Fibroblast of skin of scalp (primary cell): ENCODE measurements around the gene NUP210.
"Not testable (repeated sequence)": the region's sequence is repeated elsewhere in the genome, so short reads cannot be mapped to it uniquely, and the experiment has no call there.

Experiments used
- DNase-seq: peaks from one replicate; pipeline ENCODE4 v3.0.0-alpha.2; 2013

Gene NUP210

DNA sequence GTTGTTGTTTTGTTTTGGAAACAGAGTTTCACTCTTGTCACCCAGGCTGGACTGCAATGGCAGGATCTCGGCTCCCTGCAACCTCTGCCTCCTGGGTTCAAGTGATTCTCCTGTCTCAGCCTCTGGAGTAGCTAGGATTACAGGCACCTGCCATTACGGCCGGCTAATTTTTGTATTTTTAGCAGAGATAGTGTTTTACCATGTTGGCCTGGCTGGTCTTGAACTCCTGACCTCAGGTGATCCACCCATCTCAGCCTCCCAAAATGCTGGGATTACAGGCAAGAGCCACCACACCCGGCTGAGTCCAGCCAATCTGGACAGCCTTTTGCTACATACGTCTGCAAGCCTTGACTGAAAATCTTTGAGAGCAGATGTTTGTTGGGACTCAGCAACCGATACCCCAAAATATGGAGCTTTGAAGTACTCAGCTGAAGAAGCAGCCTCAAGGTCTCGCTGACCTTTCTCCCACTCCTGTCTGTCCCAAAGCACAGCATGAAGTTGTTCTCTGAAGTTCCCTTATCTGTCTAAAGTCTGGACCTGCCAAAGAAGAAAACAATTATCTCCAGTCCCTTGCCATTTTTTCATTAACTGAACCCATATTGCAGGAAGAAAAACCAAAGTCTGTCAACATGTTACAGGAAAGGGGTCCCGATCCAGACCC lies 9.6 kb upstream of the NUP210 start:
- no peak for DNase-seq

DNA sequence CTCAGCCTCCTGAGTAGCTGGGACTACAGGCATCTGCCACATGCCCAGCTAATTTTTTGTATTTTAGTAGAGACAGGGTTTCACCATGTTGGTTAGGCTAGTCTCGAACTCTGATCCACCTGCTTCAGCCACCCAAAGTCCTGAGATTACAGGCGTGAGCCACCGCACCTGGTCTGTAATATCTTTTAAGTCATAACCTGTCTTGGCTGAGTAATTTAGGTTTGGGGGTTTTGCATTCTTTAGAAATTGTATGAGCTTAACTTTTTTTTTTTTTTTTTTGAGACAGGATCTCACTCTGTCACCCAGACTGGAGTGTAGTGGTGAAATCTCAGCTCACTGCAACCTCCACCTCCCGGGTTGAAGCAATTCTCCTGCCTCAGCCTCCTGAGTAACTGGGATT lies 8.6 kb upstream of the NUP210 start:
- not testable (repeated sequence) for DNase-seq

DNA sequence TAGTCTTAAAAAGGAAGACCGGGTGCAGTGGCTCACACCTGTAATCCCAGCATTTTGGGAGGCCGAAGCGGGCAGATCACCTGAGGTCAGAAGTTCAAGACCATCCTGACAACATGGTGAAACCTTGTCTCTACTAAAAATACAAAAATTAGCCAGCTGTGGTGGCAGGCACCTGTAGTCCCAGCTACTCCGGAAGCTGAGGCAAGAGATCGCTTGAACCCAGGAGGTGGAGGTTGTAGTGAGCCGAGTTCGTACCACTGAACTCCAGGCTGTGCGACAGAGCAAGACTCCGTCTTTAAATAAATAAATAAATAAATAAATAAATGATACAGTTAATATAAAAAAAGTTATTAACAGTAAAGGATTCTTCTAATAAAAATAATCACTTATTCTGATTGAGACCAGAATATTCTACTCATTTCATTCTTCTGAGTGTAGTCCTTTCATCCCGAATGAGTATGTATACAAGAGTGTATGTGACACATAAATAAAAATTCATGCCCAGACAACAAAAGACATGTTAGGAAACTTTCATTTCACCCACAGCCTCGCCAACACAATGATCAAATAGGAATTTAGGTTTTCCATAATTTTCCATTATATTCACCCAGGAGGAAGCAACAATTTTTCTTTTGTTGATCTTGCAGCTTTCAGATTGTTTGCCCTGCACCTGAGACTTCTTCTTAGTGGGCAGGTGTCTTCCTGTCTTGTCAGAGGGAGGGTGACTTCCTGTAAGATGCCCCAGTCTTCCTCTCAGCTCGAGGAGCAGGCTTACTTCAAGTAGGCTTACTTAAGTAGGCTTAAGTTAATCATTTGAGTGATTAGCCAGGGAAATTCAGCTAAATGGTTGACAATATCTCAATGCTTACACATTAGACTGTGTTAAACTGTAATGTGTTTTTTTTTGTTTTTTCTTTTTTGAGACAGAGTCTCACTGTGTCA lies 7.8 kb upstream of the NUP210 start:
- no peak for DNase-seq

DNA sequence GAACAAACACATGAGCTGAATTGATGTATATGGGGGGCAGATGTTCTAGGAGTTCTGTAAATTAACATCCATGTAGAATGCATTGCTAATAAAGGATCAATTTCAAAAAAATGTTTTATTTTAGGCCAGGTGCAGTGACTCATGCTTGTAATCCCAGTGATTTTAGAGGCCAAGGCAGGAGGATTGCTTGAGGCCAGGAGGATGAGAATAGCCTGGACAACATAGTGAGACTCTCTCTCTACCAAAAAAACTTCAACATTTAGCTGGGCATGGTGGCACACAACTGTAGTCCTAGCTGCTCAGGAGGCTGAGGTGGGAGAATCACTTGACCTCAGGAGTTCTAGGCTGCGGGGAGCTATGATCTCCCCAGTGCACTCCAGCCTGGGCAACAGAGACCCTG lies 6.5 kb upstream of the NUP210 start:
- no peak for DNase-seq

DNA sequence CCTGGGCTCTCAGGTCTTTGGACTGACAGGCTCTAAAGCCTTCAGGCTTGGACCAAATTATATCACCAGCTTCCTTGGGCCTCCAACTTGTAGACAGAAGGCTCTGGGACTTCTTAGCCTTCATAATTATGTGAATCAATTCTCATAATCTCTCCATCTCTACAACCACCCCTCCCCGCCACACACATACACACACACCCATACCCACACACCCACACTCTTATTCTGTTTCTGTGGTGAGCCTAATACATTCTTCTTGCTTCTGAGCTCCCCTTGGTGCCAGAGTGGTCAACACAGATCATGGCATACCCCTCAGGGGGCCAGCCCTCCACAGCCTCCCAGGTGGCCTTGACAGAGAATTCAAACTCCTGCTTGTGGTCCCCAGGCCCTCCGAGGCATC lies 5.6 kb upstream of the NUP210 start:
- DNase-seq = no peak

DNA sequence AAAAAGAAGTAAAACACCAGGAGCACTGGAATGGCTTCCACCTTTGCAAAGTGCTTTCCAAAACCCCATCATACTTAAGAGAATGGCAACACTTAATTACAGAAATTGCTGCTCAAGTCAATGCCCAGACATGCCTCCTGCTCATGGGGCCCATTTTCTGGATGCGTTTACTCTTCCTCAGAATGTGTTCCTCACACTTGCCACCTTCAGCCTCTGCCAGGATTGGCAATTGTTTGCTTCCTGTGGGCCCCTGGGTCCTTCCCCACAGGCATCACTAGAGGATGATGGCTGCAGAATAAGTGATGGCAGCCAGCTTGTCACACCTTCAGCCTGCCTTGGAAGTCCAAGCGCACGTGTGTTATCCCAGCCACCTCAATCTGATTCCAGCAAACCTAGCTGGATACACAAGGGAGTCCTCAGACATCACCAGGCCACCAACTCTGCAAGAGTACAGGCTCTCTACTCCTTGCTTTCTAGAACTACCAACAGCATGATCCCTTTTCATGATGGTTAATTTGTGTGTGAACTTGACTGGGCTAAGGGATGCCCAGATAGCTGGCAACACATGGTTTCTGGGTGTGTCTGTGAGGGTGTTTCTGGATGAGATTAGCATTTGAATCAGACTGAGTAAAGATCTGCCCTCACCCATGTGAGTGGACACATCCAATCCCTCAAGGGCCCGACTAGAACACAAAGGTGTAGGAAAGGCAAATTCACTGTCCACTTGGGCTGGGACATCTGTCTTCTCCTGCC lies 4.9 kb upstream of the NUP210 start:
- DNase-seq = no peak

DNA sequence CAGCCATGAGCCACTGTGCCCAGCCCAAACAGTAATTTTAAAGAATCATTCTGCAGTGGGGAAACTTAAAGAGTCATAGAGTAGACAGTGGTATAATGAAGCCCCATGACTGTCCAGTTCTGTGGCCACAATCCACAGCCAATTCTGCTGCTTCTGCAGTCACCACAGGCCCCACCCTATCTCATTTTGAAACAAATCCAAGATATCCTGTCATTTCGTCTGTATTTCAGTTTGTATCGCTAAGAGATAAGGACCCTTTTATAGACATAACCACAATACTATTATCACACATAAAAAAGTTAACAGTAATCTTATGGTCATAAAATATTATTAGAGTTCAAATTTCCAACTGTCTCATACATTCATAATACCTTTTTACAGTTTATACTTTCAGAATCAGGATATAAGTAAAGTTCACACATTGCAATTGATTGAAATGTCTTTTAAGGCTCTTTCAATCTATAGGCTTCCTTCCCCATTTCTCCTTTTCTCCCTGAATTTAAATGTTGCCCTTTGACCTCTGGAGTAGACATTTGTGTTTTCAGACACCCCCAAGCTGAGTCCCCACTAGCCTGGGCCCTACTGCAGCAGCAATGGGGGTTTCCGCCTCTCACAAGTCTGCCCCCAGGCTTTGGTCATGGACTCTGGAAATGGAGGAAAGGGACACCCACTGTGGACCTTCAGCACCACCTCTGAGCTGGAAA lies 4.2 kb upstream of the NUP210 start:
- no peak for DNase-seq

DNA sequence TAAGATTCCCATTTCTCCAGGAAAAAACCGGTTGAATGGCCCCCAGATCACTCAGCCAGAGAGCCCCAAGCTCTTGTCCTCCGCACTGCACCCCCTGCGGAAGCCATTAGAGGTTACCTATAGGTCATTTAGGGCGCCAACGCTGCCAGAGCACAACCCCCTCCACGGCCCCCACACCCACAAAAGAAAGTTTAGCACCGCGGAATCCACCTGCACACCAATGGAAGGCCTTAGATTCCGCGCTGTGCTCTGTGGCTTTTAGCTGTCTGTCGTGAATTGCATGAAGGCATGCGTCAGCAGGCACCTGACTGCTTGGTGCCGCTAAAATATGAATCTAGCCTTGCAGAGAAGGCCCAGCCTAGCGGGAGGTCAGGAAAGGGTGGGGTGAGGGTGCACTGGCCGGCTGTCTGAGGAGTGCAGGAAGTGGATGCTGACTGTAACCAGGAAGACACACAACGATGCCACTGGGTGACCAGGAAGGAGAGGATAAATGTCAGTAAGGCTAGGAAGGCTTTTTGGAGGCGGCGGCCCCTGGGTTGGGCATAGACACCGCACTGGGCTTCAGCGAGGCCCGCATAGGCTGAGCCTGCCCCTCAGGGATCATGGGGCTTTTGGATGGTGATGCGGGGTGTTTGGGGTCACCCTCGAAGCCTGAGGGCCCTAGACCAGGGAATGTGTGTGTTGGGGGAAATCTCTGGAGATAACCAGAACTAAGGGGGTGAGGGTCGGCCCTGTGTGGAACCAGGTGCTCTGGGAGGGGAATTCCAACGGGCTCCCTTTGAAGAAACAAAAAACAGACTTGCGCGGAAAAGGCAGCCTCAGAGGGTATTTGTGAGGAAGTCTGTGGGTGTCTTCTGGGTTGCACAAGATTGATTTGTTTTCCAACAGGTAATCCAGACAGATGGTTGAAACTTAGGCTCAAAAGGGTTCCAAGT lies 976 bp upstream of the NUP210 start:
- no peak for DNase-seq

DNA sequence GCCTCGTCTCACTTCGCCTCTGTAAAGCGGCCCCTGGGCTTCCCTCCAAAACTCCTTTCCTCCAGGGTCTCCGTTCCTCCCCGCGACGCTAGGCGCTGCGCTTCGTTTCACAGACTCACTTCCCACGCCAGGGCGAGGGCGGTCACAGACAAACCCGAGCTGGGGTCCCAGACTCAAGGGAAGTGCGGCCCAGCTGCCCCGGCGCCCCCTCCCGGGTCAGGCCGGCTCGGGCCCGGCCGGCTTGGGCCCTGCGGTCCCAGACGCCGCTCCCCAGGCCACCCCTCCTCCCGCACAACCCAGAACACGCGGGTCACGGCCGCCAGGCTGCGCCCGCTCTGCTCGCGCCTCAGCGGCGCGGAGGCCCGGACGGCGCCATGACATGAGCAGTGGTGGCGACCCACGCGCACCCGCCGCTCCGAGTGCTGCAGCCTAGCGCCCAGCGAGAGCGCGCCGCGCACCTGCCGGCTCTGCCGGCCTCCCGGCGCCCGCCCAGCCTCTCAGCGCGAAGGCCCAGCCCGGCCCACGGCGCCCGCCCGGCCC lies 547 bp downstream of the NUP210 start:
- no peak for DNase-seq

DNA sequence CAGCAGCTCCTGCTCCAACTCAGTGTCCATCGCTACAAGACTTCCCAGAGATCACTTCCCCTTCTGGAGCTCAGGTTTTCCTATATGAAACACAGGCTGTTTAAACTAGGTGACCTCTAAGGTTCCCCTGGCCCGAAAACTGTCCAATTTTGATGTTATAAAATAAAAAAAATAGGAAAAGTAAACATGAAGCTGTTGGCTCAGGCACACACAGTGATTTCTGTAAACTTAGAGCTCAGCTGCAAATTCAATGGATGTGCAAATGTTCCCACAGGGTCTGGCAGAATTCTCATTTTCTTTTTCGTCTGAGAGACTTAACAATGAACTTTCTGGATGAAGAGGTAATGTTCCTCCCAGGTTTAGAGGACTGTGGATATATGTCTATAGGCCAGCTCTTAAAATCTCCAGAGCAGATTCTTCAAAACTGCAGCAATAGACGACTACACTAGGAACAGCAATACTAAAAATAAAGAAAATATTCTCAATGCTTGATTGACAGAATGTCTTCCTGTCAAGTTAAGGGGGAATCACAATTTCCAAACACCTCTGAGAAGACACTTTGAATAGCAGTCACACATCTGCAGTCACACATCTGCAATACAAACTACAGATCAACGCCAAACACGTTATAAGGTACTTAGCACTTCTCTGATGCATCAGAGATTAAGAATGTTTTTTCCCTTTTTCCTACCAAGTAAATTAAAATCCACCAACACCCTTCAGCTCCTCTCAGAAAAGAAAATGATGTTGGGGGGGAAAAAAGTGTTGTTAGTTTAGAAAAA lies 2.8 kb downstream of the NUP210 start:
- DNase-seq = no peak

DNA sequence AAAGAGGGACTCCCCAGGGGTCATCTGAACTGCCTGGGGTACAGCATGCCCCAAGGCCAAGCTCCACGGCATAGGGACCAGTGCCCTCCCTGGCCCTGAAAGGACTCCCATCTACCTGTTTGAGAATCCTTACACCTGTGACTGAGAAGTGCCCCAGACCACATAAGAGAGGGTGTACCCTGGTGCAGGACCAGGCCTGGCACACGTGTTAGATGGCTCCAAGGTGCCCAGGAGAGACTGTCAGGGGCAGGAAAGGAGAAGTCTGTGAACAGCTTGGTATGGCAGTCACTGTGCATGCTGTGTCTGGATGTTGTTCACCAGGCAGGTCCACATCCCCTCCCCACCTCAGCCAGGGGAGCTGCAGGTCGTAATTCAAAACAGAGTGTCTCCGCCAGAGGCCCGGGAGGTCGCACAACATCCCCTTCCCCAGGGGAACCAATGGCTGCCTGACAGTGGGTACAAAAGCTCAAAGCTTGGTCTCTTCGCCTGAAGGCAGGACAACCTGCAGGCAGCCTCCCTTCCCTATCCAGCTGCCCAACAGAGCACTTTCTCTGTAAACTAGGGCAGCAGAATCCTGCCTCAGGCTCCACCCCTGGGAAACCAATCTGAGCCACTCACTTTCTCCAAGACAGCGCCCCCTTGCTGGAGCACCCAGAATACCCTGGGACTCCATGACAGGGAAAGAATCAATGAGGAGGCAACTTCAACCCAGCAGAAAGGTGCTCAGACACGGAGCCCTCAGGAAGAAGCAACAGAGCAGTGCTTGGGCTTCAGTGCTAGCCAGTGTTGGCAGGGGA lies 3.9 kb downstream of the NUP210 start:
- DNase-seq = no peak

DNA sequence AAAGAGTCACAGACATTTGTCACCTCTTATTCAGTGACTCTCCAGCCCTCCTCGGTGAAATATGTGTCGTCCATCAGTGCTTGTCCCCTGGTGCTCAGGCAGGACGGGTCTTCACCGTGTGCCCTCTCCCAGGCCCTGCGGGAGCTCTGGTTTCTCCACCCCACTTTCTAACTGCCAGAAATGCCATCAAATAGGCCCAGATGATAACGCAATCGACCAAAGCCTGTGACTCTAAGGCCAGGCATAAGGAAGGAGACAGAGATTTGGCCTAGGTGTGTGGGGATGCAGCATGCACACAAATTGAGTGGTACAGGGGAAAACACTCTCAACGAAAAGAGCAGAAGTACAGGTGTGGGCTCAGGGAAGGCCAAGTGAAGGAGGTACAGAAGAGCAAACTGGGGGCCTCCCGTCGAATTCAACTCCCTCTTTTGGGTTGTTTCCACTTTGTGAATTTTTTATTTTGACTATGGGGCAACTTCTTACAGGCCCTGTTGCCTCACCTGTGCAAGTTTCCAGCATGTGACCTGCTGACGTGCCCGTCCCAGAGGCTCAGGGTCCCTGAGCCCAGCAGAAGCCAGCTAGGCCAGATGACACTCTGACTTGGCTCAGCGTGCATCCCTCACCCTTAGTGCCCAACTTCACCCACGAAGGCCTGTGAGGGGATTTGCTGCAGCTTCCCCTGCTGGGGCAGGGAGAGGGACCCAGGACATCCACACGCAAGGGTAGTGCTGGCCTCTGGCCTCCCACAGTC lies 4.7 kb downstream of the NUP210 start:
- no peak for DNase-seq

DNA sequence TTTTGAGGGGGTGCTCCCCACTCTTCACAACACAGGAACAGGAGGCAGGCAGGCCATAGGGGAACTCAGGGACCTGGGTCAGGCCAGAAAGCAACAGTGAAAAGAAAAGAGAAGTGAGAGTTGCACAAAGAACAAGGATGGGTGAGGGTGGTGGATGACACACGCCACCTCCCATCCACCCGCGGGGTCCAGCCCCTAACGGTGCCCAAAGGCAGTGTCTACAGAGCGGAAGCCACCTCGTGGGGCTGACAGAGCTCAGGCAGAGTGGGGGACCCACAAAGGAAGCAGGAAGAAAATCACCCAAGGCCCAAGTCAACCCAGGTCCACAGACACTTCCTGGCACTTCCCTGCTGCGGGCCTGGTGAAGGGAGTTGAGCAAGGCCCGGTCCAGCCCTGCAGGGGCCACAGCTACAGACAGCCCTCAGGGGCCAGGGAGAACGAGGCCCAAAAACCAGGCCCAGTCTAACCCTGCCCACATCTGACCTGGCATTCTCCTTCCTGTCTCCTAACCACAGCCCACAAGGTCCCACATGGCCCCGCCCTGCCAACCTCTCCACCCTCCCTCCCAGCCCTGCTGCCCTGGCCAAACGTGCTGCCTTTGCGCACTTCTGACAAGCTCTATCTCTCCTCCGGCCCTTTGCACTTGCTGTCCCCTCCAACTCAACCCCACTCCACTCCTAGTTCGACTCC lies 5.9 kb downstream of the NUP210 start:
- no peak for DNase-seq

DNA sequence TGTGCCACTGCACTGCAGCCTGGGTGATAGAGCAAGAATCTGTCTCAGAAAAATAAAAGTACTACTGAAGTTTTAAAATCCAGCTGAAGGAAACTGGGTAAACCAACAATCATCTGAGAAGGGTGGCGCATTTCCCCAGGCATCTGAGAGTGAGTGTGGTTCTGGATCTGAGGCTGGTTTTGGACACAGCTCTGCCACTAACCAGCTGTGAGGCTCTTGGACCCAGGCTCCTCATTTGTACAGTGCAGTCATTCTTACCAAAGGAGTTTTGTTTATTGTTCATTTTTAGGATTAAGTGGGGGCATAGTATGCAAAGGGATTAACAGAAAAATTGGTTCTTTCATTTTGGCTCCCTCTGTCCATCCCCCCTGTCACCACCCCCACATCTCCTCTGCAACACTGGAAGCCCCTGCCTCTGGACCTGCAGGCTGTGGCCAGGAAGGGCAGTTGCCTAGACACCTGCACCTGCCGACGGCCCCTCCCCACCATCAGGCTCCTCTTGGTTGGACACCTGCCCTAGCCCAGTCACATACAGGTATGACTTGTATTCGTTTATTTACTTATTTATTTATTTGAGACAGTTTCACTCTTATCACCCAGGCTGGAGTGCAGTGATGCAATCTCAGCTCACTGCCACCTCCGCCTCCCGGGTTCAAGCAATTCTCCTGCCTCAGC lies 8.8 kb downstream of the NUP210 start:
- DNase-seq = no peak

DNA sequence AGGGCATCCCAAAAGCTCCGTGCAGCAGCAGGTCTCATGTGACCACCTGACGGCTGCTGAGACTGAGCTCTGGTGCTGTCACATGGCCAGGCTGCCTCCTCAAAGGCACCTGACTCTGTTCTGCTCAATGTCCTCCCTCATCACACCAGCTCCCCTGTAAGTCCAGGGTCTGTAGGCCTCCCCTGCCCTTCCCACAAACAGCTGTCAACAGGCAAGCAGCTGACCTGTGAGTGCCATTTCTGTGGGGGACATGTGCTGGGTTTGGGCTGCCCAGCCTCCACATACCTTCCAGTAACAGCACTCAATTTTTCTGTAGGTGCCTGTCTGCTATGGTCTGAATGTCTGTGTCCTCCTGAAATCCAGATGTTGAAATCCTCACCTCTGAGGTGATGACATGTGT lies 11.2 kb downstream of the NUP210 start:
- DNase-seq = no peak

DNA sequence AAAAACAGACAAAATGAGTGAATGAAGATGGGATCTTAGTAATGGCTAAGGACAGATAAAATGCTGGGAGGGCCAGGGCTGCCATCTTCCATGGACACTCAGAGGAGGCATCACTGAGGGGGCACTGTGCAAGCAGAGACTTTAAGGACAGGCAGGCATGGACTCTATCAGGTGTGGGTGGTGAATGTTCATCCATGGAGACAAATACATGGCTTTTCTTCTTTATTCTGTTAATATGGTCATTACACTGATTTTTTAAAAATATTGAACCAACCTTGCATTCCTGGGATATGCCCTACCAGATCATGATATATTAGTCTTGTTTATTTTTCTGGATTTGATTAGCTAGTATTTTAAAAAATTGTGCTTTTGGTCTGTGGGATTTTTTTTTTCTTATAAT lies 12.2 kb downstream of the NUP210 start:
- no peak for DNase-seq

DNA sequence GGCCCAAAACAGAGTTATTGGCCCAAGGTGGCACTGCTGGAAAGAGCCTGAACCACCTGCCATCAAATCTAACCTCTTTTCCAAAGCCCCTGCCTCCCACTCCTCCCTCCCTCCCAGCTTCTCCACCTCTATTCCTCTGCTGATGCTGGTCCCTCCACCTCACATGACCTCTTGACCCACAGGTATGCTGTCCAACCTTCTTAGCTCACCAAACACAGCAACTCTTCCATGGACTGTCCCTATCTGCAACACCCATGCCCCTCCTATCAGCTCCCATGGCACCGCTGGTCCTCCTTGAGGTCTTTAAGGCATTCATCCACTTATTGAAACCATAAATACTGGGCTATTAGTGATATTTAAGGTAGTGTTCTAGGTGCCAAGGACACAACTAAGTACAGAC lies 12.6 kb downstream of the NUP210 start:
- no peak for DNase-seq

DNA sequence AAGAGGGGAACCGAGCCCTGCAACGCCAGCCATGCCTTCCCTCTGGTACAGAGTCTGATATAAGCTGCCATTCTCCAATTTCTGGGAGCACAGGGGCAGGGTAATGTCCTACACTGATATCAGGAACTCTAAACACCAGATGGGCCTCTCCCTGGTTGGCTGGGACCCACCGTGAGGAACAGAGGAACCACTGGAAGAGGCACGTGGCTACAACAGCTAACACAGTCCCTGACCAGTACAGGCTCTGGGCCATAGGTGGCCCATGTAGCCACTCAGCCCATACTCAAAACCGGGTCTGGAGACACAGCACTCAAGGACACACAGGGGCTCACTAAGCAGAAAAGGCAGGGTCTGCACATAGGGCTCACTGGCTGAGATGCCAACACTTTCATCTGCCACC lies 13.9 kb downstream of the NUP210 start:
- no peak for DNase-seq
